ENCODE results near the gene TBC1D14.

Gene TBC1D14, protein sequence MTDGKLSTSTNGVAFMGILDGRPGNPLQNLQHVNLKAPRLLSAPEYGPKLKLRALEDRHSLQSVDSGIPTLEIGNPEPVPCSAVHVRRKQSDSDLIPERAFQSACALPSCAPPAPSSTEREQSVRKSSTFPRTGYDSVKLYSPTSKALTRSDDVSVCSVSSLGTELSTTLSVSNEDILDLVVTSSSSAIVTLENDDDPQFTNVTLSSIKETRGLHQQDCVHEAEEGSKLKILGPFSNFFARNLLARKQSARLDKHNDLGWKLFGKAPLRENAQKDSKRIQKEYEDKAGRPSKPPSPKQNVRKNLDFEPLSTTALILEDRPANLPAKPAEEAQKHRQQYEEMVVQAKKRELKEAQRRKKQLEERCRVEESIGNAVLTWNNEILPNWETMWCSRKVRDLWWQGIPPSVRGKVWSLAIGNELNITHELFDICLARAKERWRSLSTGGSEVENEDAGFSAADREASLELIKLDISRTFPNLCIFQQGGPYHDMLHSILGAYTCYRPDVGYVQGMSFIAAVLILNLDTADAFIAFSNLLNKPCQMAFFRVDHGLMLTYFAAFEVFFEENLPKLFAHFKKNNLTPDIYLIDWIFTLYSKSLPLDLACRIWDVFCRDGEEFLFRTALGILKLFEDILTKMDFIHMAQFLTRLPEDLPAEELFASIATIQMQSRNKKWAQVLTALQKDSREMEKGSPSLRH

DNA sequence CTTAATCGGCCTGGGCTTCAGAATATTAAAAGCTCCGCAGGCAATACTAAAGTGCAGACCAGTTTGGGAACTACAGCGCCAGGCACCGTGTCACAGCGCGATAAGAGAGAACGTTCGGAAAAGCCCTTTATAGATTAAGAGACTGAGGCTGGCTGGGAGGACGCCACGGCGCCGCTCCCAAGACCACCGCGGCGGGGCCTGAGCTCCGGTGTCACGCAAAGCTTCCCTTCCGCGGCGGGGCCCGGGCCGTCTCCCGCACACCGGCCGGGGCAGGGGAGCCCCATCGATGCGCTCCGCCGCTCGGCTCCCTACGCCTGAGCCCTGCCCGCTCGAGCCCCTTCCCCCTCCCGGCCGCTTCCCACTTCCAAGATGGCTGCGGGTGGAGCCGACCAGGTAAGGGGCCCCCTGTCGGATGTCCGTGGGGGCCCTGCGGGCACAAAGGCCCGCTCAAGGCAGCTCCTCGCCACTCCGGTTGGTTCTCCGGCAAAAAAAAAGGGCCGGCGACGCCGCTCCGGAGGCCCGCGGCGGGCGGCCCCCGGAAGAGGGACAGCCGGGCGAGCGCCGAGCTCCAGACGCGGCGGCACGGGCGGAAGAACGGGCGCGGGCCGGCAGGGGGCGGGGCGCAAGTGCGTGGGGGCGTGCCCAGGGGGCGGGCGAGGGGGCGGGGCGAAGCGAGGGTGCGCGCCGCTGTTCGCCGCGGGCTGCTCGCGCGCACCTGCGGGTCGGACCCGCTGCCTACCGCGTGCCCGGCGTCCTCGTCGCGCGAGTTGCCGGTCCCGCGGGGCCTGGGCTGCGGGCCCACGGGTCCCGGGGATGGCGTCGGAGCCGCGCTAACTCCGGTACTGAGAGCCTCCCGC is at the start of gene TBC1D14:
Gene TBC1D14, plus strand, starts transcription at position 714 of the 857 bp plus-strand sequence. CDS start 13,564 bp downstream, outside the sequence.
- DNase-seq (ENCODE audit: low read depth): peak; percentile 78

DNA sequence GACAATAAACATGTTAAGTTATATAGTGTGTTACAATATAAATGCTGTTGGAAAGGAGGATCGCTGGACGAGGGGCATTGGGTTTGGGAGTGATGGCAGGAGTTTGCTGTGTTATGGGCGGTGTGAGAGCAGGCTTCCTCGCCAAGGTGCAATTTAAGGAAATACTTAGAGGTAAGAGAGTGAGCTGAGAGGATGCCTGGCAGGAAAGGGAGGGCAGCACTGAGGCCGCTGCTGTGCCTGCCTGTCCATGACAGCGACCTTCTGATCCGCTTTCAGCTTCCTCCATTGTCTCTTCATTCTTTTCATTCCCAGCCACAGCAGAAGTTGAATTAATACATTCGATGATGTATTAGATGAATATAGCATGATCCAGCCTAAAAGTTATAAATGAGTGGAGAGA is 41.2 kb upstream of the TBC1D14 start:
- DNase-seq (ENCODE audit: low read depth): no peak

DNA sequence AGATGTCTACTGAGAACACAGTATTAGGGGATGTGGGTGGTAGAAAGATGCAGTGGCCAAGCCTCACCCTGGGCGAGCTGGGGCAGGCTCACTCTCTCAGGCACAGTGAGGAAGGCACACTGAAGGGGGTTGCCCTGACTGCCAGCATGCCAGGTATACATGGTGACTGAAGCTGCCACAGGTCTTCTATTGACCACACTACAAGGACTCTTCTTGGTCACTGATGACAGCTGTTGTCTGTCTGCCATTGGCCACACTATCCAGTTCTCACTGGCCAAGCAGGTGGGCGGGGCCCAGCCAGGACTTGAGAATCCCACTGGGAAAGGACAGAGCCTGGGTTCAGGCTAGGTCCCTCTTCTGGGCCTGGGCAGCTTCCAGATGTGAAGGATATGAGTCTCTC is 39.7 kb upstream of the TBC1D14 start:
- no peak for DNase-seq (ENCODE audit: low read depth)

DNA sequence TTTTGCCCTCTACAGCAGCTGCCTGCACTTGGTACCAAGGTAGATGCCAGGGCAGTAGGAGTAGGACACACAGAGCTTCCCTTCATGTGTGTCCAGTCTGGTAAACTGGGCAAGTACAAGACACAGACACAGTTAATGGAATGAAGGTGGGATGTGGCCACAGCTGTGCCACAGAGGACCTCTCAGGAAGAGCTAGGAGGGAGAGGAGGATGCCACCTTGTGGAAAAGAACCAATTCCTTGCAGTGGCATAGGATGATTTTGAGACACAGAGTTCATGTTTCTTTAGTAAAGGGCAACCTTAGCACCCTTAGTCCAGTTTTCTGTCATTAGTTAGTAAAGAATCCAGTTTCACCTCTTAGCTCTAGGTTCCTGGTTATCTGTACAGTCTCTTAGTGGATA is 36.3 kb upstream of the TBC1D14 start:
- no peak for DNase-seq (ENCODE audit: low read depth)

DNA sequence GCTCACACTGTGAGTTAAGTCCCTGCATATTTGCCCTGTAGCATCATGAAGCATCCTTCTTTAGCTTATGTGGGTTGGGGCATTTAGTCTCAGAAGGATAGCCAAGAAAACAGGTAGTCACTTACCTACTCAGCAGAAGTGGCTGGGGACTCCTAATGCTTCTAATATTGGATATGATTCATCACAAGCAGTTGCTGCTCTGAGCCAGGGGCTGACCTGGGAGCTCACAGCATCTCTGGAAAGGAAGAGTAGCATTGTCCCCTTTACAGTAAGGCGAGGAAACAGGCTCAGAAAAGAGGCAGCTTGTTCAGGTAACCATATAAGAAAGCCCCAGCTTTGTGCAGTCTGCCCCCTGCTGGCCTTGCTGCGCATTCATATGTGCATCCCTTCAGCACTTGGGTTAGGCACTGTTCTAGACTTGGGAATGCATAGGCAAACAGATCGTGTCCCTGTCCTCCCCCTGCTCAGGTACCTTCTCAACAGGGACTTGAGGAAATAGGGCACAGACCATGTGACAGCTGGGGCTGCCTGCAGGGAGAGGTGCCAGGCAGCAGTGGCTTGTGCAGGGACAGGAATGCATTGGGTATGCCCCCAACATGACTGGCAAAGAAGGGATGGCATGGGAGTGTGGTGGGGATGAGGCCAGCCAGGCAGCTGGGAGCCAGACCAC is 35.7 kb upstream of the TBC1D14 start:
- peak; percentile 73 for DNase-seq (ENCODE audit: low read depth)

DNA sequence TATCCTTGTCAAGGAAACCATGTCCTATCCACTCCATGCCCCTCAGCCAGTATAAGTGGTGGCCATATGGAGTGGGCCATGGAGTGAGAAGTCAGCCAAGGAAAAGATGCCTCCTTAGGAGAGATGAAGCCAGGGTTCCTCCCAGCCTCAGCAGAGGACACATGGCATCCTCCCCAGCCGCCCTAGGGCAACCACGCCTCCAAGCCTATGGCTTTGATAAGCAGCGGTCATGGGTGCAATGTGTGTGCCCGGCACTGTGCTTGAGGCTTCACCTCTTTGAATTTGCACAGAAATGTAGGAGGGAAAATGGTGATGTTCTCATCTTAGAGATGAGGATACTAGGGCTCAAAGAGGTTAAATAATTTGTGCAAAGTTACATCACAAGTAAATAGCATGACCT is 34.6 kb upstream of the TBC1D14 start:
- no peak for DNase-seq (ENCODE audit: low read depth)

DNA sequence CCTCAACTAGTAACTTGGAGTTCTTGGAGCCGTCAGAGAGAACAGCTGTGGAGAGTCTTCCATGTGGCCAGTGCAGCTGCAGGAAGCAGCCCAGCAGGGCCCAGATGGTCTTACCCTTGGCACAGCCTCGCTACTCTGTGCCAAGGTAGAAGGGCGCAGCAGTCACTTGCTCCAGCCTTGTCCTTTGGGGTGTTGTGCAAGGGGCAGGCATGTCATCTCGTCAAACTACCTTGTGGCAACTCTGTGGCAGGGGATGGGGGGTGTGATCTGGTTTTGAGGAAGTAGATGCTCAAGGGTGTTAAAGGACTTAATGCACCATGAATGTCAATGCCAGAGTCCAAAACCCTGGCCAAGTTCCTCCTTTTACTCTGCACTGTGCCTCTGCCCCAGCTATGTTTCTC is 34.2 kb upstream of the TBC1D14 start:
- no peak for DNase-seq (ENCODE audit: low read depth)

DNA sequence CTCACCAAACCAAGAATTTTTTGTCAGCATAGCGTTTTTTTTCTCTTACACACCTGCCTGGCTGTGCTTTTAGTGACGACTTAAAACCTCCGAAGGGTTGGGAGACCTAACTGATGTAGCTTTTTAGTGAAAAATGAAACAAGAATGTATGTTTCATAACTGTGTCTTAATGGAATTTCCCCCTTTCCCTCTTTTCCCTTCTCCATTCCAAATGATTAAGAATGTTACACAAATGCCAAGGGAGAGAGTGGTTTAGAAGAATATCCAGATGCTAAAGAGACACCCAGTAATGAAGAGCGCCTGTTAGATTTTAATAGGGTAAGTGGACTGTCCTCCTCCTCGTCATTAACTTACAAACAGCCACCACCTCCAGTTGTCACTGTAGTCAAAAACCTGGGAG is 33.2 kb upstream of the TBC1D14 start:
- DNase-seq (ENCODE audit: low read depth): no peak

DNA sequence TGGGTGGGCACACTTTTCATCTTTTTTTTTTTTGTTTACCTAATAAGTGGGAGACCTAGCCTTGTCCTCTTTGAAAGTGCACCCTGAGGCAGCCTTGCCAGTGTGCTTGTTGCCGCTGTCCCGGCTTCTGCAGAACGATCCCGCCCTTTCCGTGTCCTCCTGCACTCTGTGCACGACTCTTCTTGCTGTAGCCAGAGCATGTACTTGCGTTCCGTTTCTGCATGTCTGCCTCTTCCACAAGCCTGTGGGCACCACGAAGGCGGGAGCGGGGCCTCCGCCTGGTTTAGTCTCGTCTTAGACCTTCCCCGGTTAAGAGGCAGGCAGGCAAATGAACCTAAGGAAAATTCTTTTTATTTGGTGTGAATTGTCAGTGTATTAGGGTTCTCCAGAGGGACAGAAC is 32.6 kb upstream of the TBC1D14 start:
- no peak for DNase-seq (ENCODE audit: low read depth)

DNA sequence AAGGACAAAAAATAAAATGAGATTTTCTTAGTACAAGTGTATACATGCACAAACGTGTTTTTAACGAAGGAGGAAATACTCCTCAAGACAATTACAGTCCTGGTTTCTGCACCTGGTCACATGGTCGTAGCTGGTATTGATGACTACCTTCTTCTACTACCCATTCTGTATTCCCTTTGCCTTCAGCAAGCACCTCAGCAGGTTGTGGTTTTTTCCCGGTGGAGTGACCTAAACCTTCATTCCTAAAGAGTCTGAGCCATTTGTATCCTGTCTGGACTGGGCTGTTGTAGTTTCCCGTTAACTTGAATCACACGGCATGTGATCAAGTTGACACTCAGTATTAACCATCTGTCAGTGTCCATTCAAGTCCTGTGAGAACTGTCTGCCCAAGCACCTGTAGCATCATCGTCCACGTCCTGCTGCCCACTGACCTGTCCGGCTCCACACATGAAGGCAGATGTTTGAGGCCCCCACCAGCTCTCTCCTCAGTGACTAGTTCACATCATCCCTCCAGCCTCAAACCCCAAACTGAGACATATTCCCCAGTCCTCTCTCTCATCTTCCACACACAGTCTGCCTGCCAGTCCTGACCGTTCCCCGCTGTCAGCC is 31.1 kb upstream of the TBC1D14 start:
- no peak for DNase-seq (ENCODE audit: low read depth)

DNA sequence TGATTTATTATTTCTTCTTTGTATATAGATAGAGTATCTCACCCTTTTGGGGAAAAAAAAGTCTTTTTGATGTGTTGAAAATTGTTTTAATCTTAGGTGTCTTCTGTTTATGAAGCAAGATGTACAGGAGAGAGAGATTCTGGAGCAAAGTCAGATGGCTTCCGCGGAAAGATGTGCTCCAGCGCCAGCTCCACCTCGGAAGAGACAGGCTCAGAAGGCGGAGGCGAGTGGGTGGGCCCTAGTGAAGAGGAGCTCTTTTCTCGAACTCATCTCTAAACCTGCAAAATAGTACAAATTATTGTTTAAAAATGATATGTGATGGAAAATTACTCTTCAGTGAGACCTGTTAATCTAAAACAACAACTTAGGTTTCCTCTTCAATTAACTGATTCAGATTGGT is 28.9 kb upstream of the TBC1D14 start:
- DNase-seq (ENCODE audit: low read depth): no peak

DNA sequence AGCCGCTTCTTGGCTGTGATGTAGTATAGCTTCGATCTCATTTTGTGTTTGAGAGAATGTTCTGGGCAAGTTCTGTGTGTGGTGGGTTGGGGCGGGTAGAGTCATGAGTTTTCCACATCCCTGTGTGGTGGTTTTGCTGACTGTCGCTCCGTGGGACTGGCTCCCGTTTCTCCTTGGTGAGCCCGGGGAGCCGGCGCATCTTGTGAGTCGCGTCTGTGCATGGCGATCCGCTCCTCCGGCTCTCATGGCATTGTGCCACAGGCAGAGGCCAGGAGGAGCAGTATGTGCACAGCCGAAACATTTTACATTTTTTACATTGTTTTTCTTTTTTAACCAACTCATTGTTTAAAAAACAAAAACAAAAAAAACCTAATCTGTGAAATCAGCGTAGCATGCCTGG is 27.7 kb upstream of the TBC1D14 start:
- DNase-seq (ENCODE audit: low read depth): no peak

DNA sequence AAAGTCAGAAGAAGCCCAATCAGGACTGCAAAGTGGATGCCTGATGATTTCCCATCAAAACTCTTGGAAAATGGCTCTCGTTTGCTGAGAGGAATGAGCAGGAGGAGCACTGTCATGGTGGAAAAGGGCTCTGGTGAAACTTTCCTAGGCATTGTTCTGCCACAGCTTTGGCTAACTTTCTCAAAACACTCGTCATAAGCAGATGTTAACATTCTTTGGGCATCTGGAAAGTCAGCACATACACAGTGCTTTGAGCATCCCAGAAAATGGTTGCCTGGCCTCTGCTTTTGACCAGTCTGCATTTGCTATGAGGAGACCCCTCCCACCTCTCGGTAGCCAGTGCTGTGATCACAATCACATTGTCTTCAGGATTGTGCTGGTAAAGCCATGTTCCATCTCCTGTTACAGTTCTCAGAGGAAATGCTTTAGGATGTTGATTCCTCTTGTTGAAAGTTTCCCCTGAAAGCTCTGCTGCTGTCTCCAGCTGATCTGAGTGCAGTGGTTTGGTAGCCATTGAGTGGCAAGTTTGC is 25.2 kb upstream of the TBC1D14 start:
- DNase-seq (ENCODE audit: low read depth): no peak

DNA sequence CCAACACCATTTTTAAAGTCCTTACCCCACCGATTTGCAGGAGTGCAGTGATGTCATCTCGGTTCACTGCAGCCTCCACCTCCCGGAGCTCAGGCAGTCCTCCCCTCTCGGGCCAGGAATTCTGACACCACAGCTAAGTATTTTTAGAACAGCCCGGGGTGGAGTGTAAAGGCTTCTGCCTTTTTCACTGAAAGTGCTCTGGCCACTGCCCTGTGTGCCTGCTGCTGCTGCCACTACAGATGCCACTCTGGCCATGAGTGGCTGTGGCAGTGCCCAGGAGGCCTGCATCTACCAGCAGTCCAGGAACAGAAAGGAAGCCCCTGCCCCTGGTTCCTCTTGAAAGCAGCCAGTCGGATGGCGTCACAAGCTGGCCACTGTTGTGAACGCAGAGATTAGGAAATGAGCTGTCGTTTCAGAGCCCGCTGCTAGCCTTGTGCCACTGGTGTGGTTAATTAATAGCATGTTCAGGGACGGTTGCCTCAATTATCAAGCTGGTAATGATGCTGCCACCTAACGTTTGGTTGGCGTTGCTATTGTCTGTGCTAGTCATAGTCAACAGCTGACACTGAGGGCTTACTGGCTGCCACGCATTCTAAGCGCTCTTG is 23.6 kb upstream of the TBC1D14 start:
- DNase-seq (ENCODE audit: low read depth): no peak

DNA sequence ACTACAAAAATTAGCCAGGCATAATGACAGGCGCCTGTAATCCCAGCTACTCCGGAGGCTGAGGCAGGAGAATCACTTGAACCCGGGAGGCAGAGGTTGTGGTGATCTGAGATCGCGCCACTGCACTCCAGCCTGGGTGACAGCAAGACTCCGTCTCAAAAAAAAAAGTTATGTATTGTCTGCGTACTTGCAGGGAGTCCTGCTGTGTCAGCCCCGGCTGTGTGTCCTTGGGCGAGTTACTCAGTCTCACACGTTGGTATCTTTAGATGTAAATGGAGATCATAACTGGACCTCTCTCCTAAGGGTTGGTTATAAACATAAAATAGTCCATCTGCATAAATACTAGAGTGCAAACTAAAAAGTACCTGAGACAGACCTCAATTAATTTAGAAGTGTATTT is 22.7 kb upstream of the TBC1D14 start:
- no peak for DNase-seq (ENCODE audit: low read depth)

DNA sequence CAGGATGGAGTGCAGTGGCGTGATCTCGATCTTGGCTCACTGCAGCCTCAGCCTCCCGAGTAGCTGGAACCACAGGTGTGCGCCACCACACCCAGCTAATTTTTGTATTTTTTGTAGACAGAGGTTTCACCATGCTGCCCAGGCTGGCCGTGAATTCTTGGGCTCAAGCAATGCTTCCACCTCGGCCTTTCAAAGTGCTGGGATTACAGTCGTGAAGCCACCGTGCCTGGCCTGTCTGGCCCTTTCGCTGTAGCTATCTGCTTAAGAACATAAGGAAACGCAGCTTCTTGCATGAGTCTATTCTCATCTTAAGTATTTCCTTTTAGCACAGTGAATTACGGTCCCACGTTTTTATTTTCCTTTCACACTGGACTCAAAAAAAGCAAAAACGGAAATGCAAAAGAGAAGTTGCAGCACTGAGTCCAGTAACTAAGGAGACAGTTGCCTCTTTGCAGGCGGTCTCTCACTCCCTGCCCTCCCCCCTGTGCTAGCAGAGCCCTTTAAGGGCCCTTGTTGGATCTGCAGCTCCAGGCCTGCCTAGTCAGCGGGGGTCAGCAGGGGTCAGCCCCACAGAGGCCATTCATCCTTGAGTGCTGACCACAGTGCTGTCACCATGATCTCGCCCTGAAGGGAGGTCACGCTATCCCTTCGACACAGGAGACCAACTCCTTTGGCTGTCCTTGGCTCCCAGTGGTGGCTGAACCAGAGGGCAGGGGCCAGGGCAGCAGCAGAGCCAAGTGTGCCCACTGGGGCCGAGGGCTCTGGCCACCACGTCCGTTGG is 21.8 kb upstream of the TBC1D14 start:
- no peak for DNase-seq (ENCODE audit: low read depth)

DNA sequence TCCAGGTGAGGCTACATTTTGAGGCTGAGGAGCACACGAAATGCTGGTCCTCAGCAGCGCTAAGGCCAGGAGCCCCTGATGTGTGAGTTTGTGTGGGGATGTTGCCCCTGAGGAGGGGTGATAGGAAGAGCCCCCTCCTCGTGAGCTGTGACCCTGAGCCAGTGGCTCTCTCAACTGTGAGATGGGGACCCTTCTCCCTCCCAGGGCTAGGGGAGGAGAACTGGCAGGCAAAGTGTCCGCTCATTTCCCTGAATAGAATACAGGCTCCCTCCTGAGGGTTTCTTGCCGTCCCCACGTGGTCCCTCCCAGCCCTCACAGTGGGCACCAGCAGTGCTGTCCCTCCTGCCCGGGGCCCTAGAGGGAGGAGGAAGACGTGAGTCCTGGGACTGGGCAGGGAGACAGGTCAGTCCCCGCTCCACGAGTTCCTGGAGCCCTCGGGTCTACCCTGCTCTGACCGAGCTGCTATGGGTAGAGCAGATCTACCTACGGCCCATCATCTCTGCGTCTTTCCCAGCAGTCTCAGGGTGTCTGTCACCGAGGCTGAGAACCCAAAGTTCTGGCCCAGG is 21.0 kb upstream of the TBC1D14 start:
- DNase-seq (ENCODE audit: low read depth): no peak

DNA sequence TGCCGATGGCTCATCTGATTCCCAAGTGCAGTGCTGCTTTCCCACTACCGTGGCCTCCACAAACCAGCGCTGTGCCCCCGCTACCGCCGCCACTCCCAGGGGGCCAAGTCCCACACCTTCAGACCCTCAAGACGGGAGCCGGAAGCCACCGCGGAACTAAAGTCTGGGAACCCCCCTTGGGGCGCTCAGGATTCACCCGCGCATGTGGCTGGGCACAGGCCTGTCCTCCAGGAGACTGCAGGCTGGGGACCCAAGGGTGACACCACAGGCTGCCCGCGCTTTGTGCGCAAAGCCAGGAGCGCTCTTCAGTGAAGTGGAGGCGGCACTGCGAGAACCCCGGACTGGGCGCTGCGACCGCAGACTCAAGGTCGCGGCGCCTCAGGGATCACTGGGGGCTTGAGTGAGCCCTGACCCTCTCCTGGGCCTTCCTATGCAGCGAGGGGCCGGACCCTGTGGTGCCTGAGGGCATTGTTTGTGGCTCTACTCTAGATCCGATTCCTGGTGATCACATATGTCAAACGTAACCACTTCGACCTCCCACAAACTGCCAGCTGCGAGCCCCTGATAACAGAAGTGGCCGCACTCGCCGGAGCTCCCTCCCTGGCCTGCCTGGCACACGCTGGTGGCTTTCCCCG is 20.4 kb upstream of the TBC1D14 start:
- DNase-seq (ENCODE audit: low read depth): no peak

DNA sequence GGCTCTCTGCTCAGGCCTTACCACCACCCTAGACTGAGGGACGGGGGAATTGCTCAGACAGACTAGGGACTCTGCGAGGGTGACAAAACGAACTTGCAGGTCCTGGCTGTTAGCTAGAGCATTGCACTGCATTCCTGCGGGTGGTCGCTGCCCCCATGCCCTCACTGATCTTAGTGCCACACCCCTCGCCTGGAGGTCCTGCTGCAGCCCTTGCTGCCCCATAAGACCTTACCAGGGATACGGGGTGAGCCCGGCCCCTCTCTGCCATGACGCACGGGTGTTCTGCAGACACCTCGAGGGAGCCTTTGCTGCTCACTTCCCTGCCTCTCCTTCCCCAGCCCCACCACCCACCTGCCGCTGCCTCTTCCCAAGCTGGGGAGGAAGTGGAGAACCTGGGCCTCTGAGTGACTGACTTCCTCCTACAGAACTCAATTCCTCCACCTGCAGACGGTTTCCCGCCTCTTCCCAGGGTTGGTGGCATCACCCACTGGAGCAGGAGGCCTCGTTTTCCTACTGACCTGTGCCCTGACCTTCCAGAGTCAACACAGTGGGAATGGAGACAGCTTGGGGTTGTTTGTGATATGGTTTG is 19.8 kb upstream of the TBC1D14 start:
- no peak for DNase-seq (ENCODE audit: low read depth)

All from activated gamma-delta T cell treated with anti-CD3 and anti-CD28 coated beads, Interleukin-2, amount 50 U/mL, for 16 hours (primary cell).